Measurements from ENCODE around the gene UBAC1. TPM values are rescaled to one million over a fixed set of nuclear protein-coding genes. Genes with fewer than 3 reads are reported as not detected.

The UBAC1 gene
- total RNA-seq, 1 donor from 2014 or later = 25.5 TPM

- peaks cover 20% of the 10 kb centered on the region for H3K4me1 Mint-ChIP-seq
- DNase-seq = no peak
- ChIA-PET CTCF (interaction anchor here (1.1 kb wide), 1 partner anchor 129 kb away, joined by 4 read pairs; no protein-coding TSS in a partner anchor), POLR2A (no interaction called here)
- TF ChIP-seq CTCF (IDR thresholded peaks at IDR 0.05) = no peak
- intact Hi-C loops (cut with micrococcal nuclease) = no loop called here
- H3K36me3 Mint-ChIP-seq (ENCODE audit: low read depth) = no peaks in the 10 kb centered on the region
- no peak for ATAC-seq (ENCODE audit: low read depth)
- H3K27ac Mint-ChIP-seq = no peak overlapping the region
- H3K4me3 Mint-ChIP-seq = no peak overlapping the region
- H3K27me3 Mint-ChIP-seq = no peaks in the 10 kb centered on the region
- H3K9me3 Mint-ChIP-seq = no peaks in the 10 kb centered on the region
Observed at GRCh38 chr9:135993409-135993742, 32.2 kb upstream of the UBAC1 start.

- DNase-seq (peak; percentile 38), ATAC-seq (ENCODE audit: low read depth) (peak; percentile 63)
- TF ChIP-seq CTCF (IDR thresholded peaks at IDR 0.05) = no peak
- ChIA-PET POLR2A (no interaction called here), CTCF (interaction anchor here (1.1 kb wide), 1 partner anchor 130 kb away, joined by 4 read pairs; no protein-coding TSS in a partner anchor)
- Mint-ChIP-seq H3K36me3 (ENCODE audit: low read depth) (no peaks in the 10 kb centered on the region), H3K27me3 (no peaks in the 10 kb centered on the region), H3K27ac (no peak overlapping the region), H3K4me1 (peaks cover 20% of the 10 kb centered on the region), H3K9me3 (no peaks in the 10 kb centered on the region), H3K4me3 (peak overlapping the region; percentile 56)
- intact Hi-C loops (cut with micrococcal nuclease) = no loop called here
Observed at GRCh38 chr9:135992486-135993408, 31.6 kb upstream of the UBAC1 start.

- Mint-ChIP-seq H3K9me3 (no peaks in the 10 kb centered on the region), H3K4me3 (no peak overlapping the region), H3K36me3 (ENCODE audit: low read depth) (no peaks in the 10 kb centered on the region), H3K4me1 (peaks cover 20% of the 10 kb centered on the region), H3K27ac (no peak overlapping the region), H3K27me3 (no peaks in the 10 kb centered on the region)
- intact Hi-C loops (cut with micrococcal nuclease) = loop anchor here (2.0 kb wide), 1 partner anchor 31 kb away; the partner anchor contains the start of gene UBAC1
- POLR2A ChIA-PET = no interaction called here
- CTCF ChIA-PET = no interaction called here
- ATAC-seq (ENCODE audit: low read depth) (no peak), DNase-seq (no peak)
- no peak for TF ChIP-seq CTCF (IDR thresholded peaks at IDR 0.05)
Observed at GRCh38 chr9:135991771-135992170, 30.6 kb upstream of the UBAC1 start.

GRCh38 chr9:135990468-135991429, 29.6 kb upstream of the UBAC1 start:
- H3K36me3 Mint-ChIP-seq (ENCODE audit: low read depth) = no peaks in the 10 kb centered on the region
- CTCF ChIA-PET = interaction anchor here (0.7 kb wide), 1 partner anchor 23 kb away, joined by 4 read pairs; no protein-coding TSS in a partner anchor
- ATAC-seq (ENCODE audit: low read depth) = peak; percentile 77
- H3K4me1 Mint-ChIP-seq = peaks cover 20% of the 10 kb centered on the region
- POLR2A ChIA-PET = no interaction called here
- intact Hi-C loops (cut with micrococcal nuclease) = loop anchor here (2.0 kb wide), 1 partner anchor 30 kb away; the partner anchor contains the start of gene UBAC1
- no peak for TF ChIP-seq CTCF (IDR thresholded peaks at IDR 0.05)
- H3K9me3 Mint-ChIP-seq = no peaks in the 10 kb centered on the region
- H3K27me3 Mint-ChIP-seq = no peaks in the 10 kb centered on the region
- peak overlapping the region; percentile 30 for H3K27ac Mint-ChIP-seq
- peak overlapping the region; percentile 38 for H3K4me3 Mint-ChIP-seq
- no peak for DNase-seq
